GM12801 (cell line): ENCODE data around the gene SIGLEC15.

Source experiments
- TF ChIP-seq, protein P1 (sequence below): IDR thresholded peaks from one replicate; pipeline ENCODE4 v1.5.1; 2011; ENCODE audit warnings: control low read depth; ENCODE audit not compliant: insufficient read length; ENCODE audit errors: extremely low read depth

SIGLEC15 gene

DNA sequence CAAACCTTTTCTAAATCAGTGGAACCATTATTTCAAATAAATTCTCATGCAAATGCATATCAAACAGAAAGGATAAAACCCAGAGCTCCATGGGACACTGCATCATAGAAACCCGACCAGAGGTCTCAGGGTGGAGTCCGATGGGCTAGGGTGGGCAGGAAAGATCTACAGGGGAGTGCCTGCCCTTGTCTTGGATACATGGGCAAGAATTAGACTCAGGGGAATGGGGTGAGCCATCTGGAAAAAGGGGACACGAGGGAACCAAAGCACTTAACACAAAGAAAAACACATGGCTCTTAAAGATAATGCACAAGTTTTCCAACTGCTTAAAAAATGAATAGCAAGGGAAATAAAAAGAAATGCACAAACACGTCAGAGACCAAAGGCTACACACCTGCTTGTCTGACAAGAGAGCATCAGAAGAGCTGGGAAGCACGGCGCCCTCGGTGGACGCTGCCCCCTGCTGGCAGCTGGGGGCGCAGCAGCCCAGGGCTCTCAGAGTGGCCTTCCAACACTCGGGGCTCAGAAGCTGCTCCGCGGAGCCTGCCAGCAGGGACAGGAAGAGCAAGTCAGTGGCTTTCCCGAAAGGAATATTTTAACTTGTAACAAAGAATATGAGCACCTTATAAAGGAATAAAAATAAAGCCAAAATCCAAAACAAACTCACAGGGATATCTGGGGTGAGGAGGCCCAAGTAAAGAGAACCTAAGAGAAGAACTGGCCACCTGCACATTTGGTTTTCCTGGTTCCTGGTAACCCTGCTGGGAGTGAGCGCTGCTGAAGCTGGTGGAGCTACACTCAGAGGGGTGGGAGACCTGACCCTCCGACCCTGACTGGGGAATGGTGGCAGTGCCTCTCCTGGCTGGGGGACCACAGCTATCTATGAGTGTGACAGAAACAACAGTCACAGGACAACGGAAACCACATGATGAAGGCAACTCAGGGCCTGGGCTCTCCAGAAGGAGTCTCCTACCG lies 54.5 kb downstream of the SIGLEC15 start:
- TF ChIP-seq, protein P1, sequence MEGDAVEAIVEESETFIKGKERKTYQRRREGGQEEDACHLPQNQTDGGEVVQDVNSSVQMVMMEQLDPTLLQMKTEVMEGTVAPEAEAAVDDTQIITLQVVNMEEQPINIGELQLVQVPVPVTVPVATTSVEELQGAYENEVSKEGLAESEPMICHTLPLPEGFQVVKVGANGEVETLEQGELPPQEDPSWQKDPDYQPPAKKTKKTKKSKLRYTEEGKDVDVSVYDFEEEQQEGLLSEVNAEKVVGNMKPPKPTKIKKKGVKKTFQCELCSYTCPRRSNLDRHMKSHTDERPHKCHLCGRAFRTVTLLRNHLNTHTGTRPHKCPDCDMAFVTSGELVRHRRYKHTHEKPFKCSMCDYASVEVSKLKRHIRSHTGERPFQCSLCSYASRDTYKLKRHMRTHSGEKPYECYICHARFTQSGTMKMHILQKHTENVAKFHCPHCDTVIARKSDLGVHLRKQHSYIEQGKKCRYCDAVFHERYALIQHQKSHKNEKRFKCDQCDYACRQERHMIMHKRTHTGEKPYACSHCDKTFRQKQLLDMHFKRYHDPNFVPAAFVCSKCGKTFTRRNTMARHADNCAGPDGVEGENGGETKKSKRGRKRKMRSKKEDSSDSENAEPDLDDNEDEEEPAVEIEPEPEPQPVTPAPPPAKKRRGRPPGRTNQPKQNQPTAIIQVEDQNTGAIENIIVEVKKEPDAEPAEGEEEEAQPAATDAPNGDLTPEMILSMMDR: peak; percentile 80

DNA sequence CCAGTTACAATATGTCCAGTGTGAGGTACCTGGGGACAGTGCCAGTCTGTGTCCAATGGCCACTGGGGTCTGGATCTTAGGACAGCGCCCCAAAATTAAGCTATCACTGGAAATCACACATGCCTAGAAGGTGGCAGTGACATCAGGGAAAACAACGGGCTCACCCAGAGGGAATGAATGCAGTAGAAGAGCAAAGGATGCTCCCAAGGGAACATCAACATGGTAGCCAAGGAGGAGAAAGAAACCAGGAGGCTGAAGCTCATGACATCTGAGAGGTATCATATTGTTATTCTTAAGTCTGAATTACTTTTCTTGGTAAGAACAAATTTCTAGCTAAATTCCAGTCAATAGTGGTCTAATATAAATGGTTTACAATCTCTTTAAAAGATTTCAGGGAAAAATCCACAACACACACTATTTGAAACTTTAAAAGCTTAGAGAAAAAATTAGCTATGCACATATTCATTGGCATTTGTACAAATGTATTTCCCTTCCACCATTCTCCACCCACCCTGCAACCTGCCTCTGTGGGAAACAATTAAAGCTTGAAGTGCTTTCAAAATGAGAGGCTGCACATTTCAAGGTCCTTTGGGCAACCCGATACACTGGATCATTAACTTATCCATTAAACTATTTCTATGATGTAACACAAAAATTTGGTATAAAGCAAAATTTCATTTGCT lies 55.5 kb downstream of the SIGLEC15 start:
- TF ChIP-seq, protein P1: no peak

DNA sequence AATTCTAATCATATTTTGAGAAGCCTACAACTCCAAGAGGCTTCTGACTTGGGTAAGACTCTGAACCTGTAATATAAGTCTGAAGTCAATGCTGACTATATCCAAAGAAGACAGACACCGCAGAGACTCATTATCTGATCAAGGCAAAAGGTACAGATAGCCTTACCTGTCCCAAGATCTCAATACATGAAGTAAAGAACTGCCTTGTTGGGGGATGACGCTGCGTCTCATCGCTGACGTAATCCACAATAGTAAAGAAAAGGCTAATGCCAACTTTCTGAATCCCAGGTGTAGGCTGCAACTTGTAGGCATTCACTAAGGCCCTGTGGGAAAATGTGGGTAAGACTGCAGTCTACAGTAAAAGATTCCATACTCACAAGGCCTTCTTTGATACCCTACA lies 62.1 kb downstream of the SIGLEC15 start:
- TF ChIP-seq, protein P1: no peak

DNA sequence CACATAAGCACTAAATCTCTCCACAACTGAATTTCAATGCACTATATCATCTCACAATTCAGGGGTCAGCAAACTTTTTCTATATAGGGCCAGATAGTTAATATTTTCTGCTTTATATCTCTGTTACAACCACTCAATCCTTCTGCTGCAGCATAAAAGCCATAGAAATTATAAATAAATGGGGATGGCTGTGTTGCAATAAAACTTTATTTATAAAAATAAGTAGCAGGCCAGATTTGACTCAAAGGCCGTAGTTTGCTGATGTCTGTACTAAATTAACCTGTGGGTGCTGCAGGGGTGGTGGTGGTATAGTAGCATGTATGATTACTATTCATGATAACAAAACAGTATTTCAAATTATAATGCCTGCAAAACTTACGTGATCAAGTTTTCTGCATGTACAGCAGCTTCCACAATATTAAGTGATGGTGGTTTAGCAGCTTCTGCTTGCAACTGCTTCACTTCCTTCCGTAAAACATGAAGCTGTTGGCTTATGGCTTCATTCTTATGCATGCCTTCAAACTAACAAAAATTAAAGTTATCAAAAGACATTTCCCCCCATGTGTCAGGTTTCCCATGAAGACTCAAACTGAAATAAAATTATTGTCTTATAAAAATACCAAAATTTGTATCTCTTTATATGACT lies 64.1 kb downstream of the SIGLEC15 start:
- TF ChIP-seq, protein P1: no peak

DNA sequence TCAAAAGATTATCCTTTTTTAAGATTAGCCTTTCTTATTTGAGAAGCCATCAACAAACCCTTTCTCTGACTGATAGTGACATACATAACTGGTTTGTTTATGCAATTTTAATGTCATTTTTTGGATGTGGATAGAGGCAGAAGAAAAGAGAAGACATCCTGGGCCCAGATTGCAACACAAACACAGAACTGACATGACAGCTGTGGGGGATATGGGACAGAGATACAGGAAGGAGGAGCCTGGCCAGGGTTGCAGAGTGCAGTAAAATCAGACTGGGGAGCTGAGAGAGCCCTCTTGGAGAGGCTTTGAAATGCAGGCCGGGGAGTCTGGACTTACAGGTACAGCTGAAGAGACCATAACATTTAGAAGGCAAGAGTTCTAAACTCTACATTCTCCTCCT lies 65.1 kb downstream of the SIGLEC15 start:
- TF ChIP-seq, protein P1: no peak

DNA sequence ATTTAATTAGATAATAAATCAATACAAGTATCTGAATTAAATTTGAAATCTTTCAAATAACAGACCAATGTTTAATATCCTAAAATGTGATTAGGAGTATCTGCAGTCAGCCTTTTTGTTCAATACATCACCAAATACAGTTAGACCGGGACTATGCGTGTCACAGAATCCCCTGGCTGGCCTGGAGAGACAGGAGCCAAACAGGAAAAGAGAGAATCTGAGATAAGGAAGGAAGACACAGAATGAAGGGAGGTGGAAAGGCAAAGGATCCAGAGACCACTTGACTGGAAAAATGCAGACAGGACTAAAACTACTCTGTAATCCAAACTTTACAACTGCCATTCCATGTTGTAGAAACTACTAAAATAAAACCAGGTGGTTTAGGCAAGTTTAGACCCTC lies 66.3 kb downstream of the SIGLEC15 start:
- TF ChIP-seq, protein P1: no peak
